HEK293T (cell line): ENCODE results near the gene PRKCG.

ENCODE experiments used
- ARNT ChIP-seq: fragments of 450-650 bp; IDR thresholded peaks from 2 replicates; pipeline ENCODE4 v1.6.1; 2017; ENCODE audit warnings: mild to moderate bottlenecking
- BHLHE40 ChIP-seq: fragments of 450-650 bp; IDR thresholded peaks from 2 replicates; pipeline ENCODE4 v1.6.1; 2016; ENCODE audit warnings: mild to moderate bottlenecking, moderate library complexity, borderline replicate concordance
- ELF4 ChIP-seq: fragments of 450-650 bp; IDR thresholded peaks from 2 replicates; pipeline ENCODE4 v1.6.1; 2017; ENCODE audit warnings: antibody characterized with exemption
- FOXK2 ChIP-seq: fragments of 450-650 bp; IDR thresholded peaks from 2 replicates; pipeline ENCODE4 v1.6.1; 2016; ENCODE audit warnings: mild to moderate bottlenecking
- FOXM1 ChIP-seq: fragments of 450-650 bp; IDR thresholded peaks from 2 replicates; pipeline ENCODE4 v1.6.1; 2017; ENCODE audit warnings: mild to moderate bottlenecking, borderline replicate concordance
- LEF1 ChIP-seq: fragments of 450-650 bp; IDR thresholded peaks from 2 replicates; pipeline ENCODE4 v1.6.1; 2017; ENCODE audit warnings: mild to moderate bottlenecking, borderline replicate concordance
- NFRKB ChIP-seq: fragments of 450-650 bp; IDR thresholded peaks from 2 replicates; pipeline ENCODE4 v1.6.1; 2016; ENCODE audit warnings: mild to moderate bottlenecking, moderate library complexity
- SP1 ChIP-seq: fragments of 450-650 bp; IDR thresholded peaks from 2 replicates; pipeline ENCODE4 v1.6.1; 2017
- SUZ12 ChIP-seq: fragments of 450-650 bp; IDR thresholded peaks from 2 replicates; pipeline ENCODE4 v1.6.1; 2016; ENCODE audit warnings: mild to moderate bottlenecking
- TARDBP ChIP-seq: fragments of 450-650 bp; IDR thresholded peaks from 2 replicates; pipeline ENCODE4 v1.6.1; 2016

GRCh38 chr19:53883231-53883661 lies 1.2 kb downstream of the PRKCG start:
- TF ChIP-seq SP1: no peak
- no peak for TF ChIP-seq BHLHE40
- no peak for TF ChIP-seq FOXK2
- TF ChIP-seq ARNT: no peak
- no peak for TF ChIP-seq FOXM1
- no peak for TF ChIP-seq SUZ12
- TF ChIP-seq LEF1: no peak
- TF ChIP-seq TARDBP: no peak
- no peak for TF ChIP-seq NFRKB
- TF ChIP-seq ELF4: no peak
